Measurements from ENCODE around the gene WIPF2. TPM values are rescaled to one million over a fixed set of nuclear protein-coding genes. Genes with fewer than 3 reads are reported as not detected.

WIPF2 gene
- total RNA-seq, 1 donor from 2014 or later, result 6.9 TPM

DNA sequence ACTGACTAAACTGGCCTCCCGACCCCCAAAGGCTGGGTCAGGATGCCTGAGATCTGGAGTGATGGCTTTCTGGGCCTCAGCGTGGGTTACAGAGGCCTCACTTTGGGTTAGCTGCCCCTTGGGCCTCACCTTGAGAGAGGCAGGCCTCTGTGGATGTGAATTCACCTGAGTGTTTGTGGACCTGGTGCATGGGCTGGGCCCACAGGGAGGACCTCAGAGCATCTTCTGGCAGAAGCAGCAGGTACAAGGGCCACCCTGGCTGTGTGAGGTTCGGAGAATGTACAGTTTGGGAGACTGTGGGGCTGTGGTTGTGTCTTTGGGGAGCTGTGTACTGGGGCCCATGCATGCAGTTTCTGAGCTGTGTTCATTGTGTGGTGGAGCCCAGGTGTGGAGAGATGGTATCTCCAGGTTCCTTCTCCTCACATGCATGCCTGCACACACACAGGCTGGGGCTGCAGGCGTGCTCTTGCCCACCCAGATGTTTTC is 108.2 kb downstream of the WIPF2 start:
- DNase-seq, result no peak

DNA sequence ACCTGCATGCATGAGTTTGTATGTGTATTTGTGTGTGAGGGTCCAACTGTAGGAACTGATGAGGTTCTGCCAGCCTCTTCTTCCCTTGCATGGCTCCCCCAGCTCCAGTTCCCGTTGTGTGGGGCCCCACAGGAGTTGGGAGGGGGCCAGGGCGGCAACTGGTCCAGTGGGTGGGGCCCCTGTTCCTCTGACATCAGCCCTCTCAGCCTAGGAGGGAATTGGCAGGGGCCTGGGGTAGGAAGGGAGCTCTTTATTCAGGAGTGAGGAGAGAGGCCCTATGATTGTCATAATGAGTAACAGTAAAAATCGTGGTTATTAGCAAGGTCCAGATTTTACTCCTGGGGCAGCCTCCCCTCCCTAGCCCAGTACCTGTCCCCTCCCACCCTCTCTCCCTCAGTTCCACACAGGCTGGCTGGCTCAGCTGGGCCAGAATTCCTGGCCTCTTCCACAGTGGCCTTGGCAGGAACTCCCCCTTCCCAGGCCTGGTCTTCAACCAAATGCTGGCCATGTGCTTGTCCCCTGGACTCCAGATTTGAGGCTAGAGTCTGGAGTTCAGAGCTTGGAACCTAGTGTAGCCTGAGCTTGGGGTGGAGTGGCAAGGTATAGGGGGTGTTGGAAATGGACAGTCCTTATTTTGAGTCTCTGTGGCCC is 108.8 kb downstream of the WIPF2 start:
- DNase-seq, result peak; percentile 86

DNA sequence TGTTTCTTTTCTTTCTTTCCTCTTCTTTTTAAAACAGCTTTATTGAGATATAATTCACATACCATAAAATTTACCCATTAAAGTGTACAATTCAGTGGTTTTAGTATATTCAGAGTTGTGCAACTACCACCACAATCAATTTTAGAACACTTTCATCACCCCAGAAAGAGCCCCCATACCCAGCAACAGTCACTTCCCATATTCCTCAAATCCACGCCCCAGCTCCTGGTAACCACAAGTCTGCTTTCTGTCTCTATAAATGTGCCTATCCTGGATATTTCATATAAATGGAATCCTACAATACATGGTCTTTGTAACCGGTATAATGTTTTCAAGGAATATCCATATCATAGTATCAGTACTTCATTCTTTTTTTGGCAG is 109.3 kb downstream of the WIPF2 start:
- no peak for DNase-seq

DNA sequence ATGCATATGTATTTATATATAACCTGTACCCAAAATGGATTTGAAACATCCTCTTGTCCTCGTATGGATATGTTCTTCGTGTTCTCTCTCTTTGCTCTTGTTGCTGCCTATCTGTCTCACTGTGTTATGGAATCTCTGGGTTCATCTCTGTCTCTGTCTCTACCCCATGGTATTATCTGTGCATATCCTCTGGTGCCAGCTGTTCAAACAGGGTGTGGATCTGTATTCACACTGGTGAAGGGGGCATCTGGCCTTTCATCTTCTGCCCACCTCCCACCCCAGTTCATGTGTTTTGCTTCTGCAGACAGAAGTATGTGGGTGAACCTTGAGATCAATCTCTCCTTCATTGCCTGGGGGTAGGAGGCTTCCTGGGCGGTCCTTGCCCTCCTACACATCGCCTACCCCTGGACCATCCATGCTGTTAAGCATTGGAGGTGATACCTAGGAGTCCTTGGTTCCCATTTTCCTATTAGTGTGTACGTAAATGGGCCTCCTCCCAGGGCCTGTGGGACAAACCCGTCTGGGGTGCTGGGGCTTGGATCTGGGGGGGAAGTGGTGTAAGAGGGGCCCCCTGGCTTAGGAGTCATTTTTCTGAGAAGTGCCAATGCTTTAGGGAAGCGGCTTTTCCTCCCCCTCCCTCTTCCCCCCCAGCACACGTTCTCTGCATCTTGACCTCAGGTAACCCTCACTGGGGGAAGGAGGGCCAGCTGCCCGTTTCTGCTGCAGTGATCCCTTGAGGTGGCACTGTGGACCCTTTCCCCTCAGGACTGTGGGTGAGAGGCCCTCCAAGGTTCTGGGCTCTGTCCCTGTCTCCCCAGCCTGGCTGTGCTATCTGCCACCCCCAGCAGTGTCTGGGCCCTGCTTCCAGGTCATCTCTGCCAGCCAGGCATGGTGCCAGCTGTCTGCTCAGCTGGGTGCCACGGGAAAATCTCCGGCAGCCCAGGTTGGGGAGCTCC is 111.0 kb downstream of the WIPF2 start:
- DNase-seq, result peak; percentile 42

DNA sequence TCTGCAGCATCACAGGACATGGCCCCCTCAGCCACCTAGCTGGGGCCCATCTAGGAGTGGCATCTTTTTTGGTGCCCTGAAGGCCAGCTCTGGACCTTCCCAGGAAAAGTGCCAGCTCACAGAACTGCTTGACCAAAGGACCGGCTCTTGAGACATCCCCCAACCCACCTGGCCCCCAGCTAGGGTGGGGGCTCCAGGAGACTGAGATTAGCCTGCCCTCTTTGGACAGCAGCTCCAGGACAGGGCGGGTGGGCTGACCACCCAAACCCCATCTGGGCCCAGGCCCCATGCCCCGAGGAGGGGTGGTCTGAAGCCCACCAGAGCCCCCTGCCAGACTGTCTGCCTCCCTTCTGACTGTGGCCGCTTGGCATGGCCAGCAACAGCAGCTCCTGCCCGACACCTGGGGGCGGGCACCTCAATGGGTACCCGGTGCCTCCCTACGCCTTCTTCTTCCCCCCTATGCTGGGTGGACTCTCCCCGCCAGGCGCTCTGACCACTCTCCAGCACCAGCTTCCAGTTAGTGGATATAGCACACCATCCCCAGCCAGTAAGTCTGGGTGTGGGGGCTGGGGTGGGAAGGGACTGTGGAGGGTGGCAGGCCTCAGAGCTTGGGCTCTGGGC is 111.9 kb downstream of the WIPF2 start:
- no peak for DNase-seq

DNA sequence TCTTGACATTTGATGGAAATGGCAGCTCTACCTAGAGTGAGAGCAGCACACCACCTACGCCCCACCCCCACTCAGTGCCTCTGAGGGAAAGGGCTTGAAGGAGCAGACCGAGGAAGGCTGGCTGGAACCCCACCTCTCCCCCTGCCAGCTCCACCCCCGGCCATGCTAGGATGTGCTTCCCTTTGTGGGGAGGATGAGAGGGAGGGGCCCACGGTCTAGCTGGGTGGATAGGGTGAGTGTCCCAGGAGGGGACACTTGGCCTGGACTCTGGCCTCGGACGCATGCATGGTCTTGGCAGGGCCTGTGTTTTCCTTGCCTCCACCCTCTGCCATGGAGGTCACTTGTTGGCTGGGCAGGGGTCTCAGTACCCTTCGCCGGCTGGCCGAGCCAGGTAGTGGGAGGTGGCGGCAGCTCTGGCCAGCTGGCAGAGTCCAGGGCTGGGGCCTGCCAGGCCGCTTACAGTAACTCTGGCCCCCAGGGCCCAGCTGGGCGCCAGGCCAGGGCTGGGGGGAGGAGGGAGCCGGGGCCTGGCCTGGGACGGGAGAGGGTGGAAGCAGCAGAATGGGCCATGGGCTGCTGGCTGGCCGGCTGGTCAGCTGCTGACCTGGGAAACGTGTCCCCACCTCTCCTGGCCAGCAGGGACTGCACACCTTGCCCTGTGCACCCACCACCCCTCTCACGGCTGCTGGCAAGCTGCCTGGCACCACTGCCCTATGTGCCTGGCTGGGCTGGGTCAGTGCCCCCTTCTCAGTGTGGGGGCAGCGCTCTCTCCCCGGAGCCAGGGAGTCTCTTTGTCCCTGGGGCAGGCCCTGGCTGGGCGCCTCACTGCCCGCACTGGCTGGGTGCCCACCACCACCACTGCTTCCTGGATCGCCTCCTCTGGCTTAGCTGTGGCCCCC is 112.9 kb downstream of the WIPF2 start:
- peak; percentile 86 for DNase-seq

Small RNA genes within 50 kb of the gene (small RNA-seq; reads per million reads assigned to genes)
- gene MIR6867 (ENCODE audit: low replicate concordance), result not detected

Other genes starting within 250 kb of the WIPF2 start
- 65.9 TPM for gene PSMD3, start 238.5 kb upstream of the WIPF2 start, total RNA-seq
- gene CSF3, start 203.9 kb upstream of the WIPF2 start, total RNA-seq, result not detected
- 66.0 TPM for gene MED24, start 164.9 kb upstream of the WIPF2 start, total RNA-seq
- 63.7 TPM for gene THRA, start 156.3 kb upstream of the WIPF2 start, total RNA-seq
- 2.4 TPM for gene NR1D1, start 118.7 kb upstream of the WIPF2 start, total RNA-seq
- 70.4 TPM for gene MSL1, start 97.3 kb upstream of the WIPF2 start, total RNA-seq
- 47.2 TPM for gene CASC3, start 78.8 kb upstream of the WIPF2 start, total RNA-seq
- 48.0 TPM for gene RAPGEFL1, start 41.8 kb upstream of the WIPF2 start, total RNA-seq
- gene CDC6, start 68.6 kb downstream of the WIPF2 start, total RNA-seq, result 4.4 TPM
- 33.3 TPM for gene RARA, start 89.9 kb downstream of the WIPF2 start, total RNA-seq
- gene GJD3, start 145.4 kb downstream of the WIPF2 start, total RNA-seq, result 0.82 TPM
- gene TOP2A, start 198.6 kb downstream of the WIPF2 start, total RNA-seq, result 55.3 TPM
- 205 TPM for gene IGFBP4, start 224.1 kb downstream of the WIPF2 start, total RNA-seq